ENCODE results near the gene NCAM1. TPM values are rescaled to one million over a fixed set of nuclear protein-coding genes. Genes with fewer than 3 reads are reported as not detected.

NCAM1 gene
- total and polyA plus RNA-seq, 2 experiments from 2014 or later: 0.76 to 1.6 TPM

- H3K9me2 ChIP-seq (ENCODE audit: insufficient read depth): no peaks in the 10 kb centered on the region
- H3K27ac ChIP-seq (ENCODE audit: low read depth): no peak overlapping the region
- H4K20me1 ChIP-seq (replicated peaks; ENCODE audit: insufficient read depth): no peaks in the 10 kb centered on the region
- Mint-ChIP-seq H3K4me1 (peaks cover 6% of the 10 kb centered on the region), H3K4me3 (no peak overlapping the region), H3K27me3 (ENCODE audit: insufficient read depth, low read depth, poor library complexity) (no peaks in the 10 kb centered on the region), H3K36me3 (ENCODE audit: low read depth) (no peaks in the 10 kb centered on the region; the same call in 2 of the 3 replicates), H3K27ac (0 out of 2 replicates have a peak overlapping the region, but pooled peaks have one; percentile 29), H3K9me3 (peaks cover 7% of the 10 kb centered on the region; the same call in 2 of the 3 replicates)
- ATAC-seq: peak; percentile 24; the same call in 1 of the 3 replicates
- TF ChIP-seq ETS1 (IDR thresholded peaks at IDR 0.05): no peak
- no peak for TF ChIP-seq ZNF462 (CRISPR knock-in tag; IDR thresholded peaks at IDR 0.05)
- TF ChIP-seq EZH2phosphoT487 (IDR thresholded peaks at IDR 0.05; ENCODE audit: unreplicated experiment): no peak
- no peak for TF ChIP-seq NANOG (IDR thresholded peaks at IDR 0.05; ENCODE audit: borderline replicate concordance)
- TF ChIP-seq STAT1 (IDR thresholded peaks at IDR 0.05; ENCODE audit: unreplicated experiment): no peak
- H3K4me3 ChIP-seq: no peak overlapping the region
- no peak overlapping the region; the same call in 1 of the 2 replicates for H2AFZ ChIP-seq
- no peaks in the 10 kb centered on the region for H3K79me2 ChIP-seq (replicated peaks; ENCODE audit: insufficient read depth)
- no peaks in the 10 kb centered on the region for H3K27me3 ChIP-seq (ENCODE audit: insufficient read depth)
- H3K36me3 ChIP-seq (ENCODE audit: insufficient read depth): no peaks in the 10 kb centered on the region
- H3K4me2 ChIP-seq: no peak overlapping the region
- H3K4me1 ChIP-seq (ENCODE audit: insufficient read depth): no peaks in the 10 kb centered on the region
- no peak for DNase-seq (ENCODE audit: low spot score)
- no peaks in the 10 kb centered on the region for H3F3A ChIP-seq (replicated peaks; ENCODE audit: low read depth)
Observed at GRCh38 chr11:113043698-113044097, 82.5 kb downstream of the NCAM1 start.
